A673 (cell line): ENCODE measurements around the gene MYLK4.

ENCODE experiments used
- EZH2 ChIP-seq: fragments of 200-600 bp; sonication (generic); IDR thresholded peaks from 2 replicates; pipeline ENCODE4 v1.6.1; 2017; ENCODE audit warnings: borderline replicate concordance, low read depth, mild to moderate bottlenecking, mixed read lengths, antibody characterized with exemption, low read length; ENCODE audit not compliant: poor library complexity, severe bottlenecking
- TF ChIP-seq, protein P1 (sequence below): fragments of 300-800, 200-600 bp; sonication (generic); conservative IDR thresholded peaks from 2 replicates; pipeline ENCODE4 v1.5.1; 2017; ENCODE audit warnings: low read depth, mild to moderate bottlenecking, antibody characterized with exemption, low read length, moderate library complexity, mixed read lengths

- TF ChIP-seq, protein P1, sequence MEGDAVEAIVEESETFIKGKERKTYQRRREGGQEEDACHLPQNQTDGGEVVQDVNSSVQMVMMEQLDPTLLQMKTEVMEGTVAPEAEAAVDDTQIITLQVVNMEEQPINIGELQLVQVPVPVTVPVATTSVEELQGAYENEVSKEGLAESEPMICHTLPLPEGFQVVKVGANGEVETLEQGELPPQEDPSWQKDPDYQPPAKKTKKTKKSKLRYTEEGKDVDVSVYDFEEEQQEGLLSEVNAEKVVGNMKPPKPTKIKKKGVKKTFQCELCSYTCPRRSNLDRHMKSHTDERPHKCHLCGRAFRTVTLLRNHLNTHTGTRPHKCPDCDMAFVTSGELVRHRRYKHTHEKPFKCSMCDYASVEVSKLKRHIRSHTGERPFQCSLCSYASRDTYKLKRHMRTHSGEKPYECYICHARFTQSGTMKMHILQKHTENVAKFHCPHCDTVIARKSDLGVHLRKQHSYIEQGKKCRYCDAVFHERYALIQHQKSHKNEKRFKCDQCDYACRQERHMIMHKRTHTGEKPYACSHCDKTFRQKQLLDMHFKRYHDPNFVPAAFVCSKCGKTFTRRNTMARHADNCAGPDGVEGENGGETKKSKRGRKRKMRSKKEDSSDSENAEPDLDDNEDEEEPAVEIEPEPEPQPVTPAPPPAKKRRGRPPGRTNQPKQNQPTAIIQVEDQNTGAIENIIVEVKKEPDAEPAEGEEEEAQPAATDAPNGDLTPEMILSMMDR = no peak
- no peak for TF ChIP-seq EZH2
These were observed 29.5 kb upstream of the MYLK4 start for GRCh38 chr6:2780102-2780737.
